GM20431 (cell line): Measurements from ENCODE around the gene MX1.

Source experiments
- in situ Hi-C: fragments of 300-500 bp; cut with MseI, MboI; formaldehyde crosslinking; loops from one replicate; pipeline ENCODE4 v1.15.0; 2020; ENCODE audit warnings: low sequenced_read_pairs; ENCODE audit not compliant: unreplicated experiment

MX1 gene, protein sequence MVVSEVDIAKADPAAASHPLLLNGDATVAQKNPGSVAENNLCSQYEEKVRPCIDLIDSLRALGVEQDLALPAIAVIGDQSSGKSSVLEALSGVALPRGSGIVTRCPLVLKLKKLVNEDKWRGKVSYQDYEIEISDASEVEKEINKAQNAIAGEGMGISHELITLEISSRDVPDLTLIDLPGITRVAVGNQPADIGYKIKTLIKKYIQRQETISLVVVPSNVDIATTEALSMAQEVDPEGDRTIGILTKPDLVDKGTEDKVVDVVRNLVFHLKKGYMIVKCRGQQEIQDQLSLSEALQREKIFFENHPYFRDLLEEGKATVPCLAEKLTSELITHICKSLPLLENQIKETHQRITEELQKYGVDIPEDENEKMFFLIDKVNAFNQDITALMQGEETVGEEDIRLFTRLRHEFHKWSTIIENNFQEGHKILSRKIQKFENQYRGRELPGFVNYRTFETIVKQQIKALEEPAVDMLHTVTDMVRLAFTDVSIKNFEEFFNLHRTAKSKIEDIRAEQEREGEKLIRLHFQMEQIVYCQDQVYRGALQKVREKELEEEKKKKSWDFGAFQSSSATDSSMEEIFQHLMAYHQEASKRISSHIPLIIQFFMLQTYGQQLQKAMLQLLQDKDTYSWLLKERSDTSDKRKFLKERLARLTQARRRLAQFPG

DNA sequence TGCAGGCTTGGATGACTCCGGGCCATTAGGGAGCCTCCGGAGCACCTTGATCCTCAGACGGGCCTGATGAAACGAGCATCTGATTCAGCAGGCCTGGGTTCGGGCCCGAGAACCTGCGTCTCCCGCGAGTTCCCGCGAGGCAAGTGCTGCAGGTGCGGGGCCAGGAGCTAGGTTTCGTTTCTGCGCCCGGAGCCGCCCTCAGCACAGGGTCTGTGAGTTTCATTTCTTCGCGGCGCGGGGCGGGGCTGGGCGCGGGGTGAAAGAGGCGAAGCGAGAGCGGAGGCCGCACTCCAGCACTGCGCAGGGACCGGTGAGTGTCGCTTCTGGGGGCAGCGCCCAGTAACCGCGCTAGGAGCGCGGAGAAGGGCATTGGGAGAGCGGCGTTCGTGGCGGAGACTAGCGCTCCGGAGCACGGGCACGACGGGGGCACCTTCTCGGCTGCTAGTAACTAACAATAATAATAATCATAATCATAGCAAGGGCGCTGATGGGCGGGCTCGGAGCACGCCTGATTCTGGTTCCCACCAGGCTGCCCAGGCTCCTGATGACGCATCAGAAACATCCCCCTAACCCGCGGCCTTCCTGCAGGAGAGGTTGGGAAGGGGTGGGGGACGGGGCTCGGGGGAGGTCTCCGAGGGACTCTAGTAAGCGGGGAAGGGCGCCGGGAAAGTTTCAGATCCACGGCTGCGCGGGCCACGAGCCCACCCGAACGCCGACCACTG lies at the start of gene MX1:
Gene MX1, plus strand, starts transcription at position 286 of the 722 bp plus-strand sequence. CDS start 5,832 bp downstream, outside the sequence.
- in situ Hi-C loops: no loop called here

DNA sequence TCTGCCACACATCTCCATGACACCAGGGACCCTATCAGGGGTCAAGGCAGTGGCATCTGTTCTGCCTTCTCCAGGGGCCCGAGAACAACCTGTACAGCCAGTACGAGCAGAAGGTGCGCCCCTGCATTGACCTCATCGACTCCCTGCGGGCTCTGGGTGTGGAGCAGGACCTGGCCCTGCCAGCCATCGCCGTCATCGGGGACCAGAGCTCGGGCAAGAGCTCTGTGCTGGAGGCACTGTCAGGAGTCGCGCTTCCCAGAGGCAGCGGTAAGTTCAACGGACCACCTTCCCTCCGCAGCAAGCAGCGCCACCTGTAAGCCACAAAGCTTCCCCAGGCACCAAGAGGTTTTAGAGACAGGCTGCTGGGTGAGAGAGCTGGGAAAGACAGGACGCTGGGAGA lies 48.3 kb upstream of the MX1 start:
- in situ Hi-C loops: no loop called here

DNA sequence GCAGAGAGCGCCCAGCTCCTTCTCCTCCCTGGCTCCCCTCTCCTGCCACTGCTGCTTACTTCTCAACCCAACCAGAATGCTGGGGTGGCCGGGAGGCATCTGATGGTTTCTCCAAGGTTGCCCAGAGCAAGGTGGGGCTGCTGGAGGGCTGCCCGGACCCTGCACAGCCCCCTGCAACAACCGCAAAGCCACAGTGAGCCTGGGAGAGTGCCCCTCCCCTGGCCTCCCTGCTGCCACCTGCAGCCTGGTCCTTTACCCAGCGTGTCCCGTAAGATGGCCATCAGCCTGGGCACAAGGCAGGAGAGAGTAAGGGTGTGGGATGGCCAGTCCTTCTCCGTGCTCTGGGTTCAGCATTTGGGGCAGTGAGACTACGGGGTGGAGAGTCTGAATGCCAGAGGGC lies 47.2 kb upstream of the MX1 start:
- in situ Hi-C loops: no loop called here

DNA sequence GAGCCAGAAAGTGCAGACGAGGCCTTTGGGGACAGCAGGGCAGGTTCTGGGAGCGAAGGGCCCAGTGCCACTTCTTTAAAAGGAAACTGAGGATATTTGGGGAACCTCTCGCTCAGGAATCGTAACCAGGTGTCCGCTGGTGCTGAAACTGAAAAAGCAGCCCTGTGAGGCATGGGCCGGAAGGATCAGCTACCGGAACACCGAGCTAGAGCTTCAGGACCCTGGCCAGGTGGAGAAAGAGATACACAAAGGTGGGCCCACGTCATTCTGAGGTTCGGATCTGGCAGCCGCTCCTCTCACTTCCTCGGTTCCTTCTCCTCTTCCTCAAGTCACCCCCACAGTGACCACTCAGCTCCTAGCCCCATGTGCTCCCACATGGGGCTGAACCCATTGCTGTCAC lies 46.1 kb upstream of the MX1 start:
- in situ Hi-C loops: no loop called here

DNA sequence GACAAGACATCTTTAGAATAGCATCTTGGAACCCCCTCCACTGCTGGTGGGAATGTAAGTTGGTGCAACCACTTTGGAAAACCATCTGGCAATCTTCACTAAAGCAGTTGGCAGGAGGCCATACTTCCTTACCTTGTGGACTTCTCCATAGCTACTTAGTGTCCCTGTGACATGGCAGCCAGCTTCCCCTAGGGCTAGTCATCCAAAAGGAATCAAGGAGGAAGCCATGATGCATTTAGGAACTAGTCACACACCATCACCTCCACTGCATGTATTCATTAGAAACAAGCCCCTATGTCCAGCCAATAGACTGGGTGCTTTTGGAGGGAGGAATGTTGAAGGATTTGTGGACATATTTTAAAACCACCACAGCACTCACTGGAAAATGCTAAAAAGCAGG lies 44.3 kb upstream of the MX1 start:
- in situ Hi-C loops: no loop called here

DNA sequence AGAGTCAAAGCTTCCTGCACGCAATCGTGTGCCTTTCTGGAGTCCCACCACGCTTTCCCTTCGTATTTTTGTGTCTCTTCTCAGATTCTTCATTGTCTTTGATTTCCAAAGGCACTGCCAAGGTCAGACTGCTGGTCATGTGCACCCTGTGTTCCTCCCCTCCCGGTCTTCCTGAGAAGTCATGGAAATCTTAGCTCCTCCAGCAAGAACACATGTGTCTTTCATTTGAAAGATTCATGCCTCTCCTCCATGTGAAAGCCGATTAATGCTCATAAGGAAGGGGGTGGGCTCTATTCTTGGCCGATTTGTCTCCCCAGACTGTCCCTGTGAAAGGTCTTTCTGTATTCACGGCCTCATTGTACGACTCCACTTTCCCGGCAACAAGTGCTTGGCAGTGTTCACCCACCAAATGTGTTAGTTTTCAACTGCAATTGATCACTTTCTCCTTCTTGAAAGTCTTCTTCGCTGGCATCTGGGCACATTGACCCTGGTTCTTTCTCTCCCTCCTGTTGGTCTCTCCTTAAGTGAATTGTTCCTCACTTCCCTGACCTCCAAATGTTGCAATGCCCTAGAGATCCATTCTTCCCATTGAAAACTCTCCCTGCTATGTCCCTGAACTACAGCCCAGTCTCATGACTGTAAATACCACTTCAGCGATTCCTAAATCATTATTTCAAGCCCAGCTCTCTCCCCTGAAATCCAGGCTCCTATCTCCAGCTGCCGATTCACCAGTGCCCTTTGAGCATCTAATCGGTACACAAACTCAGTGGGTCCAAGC lies 38.8 kb upstream of the MX1 start:
- in situ Hi-C loops: no loop called here

DNA sequence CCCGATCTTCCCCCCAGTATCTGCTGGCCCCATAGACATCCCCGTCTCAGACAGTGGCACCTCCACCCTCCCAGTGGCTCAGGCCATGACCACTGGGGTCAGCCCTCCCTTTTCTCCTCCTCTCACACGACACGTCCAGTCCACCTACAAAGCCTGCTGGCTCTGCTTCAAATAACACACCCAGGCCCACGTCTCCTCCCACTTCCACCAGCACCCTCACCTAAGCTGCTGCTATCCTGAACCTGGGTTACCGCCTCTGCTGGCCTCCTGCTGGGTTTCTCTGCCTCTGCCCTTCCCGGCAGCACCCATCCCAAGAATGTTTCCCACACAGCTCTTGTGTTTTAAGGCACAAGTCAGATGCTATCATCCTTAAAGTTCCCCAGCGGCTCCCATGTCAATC lies 38.2 kb upstream of the MX1 start:
- in situ Hi-C loops: no loop called here

DNA sequence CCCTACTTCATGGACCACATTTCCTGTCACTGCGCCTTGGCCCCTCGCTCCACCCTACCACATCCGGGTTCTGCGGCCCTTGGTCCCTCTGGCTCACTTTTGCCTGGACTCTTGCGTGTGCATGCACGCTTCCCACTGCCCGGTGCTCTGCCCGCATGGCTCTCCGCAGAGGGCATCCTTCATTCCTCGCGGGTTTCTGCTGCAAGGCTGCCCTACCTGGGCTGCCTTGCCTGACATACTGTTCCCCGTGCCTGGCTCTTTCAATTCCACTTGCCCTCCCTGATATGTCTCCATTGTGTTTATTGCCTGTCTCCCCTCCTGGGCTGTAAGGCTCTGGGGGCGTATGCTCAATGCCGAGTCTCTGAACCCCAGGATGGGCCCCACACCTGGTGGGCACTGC lies 37.8 kb upstream of the MX1 start:
- in situ Hi-C loops: no loop called here

DNA sequence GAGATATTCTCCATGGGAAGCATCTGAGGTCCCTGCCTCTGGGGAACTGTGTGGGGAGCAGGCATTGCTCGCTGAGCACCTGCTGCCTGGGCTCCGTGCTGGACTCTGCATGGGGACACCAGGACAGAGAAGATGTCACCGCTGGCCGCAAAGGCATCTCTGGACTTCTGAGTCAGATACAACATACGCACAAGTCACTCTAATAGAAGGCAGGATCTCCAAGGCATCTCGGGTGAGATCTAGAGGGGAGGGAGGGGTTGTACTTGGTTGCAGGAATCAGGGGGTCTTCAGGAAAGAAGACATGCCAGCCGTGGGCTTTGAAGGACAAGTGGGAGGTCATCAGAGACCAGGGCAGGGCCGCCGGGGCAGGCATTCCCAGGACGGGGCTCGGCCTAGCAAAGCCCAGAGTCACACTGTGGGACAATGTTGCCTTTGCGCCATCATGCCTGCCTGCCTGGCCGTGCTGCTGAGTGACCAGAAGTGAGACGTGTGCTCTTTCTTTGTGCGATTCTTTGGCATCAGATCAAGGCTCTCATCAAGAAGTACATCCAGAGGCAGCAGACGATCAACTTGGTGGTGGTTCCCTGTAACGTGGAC lies 35.9 kb upstream of the MX1 start:
- in situ Hi-C loops: no loop called here

DNA sequence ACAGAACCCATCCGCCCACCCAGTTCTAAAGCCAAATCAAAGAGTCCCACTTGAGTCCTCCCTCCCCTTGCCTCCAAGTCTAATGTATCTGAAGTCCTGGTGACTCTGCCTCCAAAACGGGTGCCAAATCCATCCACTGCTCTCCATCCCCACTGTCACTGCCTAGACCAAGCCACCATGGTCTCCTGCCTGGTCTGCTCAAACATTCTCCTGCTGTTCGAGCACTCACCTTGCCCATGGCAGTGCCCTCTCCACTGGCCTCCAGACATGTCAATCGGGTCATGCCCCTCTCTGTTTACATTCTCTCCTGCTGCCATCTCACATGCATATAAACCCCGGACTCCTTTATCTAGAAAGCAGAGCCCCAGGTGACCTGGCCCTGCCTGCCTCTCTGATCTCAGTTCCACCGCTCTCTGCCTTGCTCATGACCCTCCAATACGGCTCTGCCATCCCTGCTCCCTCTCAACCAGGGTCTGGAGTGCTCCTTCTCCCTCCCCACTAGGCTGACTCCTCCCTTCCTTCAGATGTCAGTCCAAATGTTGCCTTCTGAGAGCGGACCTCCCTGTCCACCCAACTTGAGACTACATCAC lies 32.1 kb upstream of the MX1 start:
- in situ Hi-C loops: no loop called here

DNA sequence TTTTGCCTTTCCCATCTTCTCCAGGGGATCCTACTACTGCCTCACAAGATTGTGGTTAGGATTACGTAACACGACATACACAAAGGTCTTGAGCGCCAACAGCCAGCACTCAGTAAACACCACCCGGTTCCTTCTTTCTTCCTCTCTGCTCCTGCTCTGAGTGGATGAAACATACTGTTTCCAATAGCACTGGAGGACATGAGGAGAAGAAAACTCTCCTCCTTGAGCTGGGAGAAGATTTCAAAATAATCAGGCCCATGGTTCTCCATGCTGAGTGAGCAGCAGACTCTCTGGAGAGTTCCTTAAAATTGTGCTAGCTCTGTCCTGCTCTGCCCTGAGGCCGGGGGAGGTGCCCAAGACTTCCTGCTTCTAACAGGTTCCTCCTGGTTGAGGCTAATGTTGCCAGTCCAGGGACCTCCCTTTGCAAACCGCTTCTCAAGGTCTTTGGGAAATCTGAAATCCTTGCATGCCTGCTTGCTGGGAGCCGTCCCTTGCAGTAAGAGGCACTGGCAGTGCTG lies 29.4 kb upstream of the MX1 start:
- in situ Hi-C loops: no loop called here

DNA sequence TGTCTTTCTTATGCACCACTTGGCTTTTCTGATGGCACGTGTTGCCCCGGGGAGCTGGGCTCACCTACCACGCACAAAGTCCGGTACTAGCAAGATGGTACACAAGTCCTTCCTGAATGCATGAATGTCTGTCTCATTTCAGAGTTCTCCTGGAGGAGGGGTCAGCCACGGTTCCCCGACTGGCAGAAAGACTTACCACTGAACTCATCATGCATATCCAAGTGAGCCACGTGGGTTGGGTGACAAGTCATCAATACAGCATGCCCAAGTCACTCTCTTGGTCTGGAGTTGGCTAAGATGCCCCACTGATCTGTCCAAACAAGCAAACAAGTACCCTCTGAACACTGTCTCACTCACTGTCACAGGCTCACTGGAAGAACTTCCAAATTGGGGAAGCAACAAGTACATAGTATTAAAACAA lies 28.6 kb upstream of the MX1 start:
- in situ Hi-C loops: no loop called here

DNA sequence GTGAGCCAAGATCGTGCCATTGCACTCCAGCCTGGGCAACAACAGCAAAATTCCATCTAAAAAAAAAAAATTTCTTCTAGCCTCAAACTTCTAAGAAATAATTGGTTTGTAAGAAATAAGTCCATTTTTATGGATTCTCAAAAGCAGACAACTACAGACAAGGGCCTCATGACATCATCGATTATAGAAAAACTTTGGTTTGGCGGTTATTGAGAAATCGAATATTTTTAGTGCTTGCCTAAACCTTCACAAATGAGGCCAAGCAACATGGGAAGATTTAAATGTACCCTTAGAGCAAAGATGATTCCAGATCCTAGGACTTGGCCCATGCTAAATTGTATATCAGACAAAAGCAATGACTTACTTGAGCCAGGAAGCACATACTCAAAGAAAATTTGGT lies 27.8 kb upstream of the MX1 start:
- in situ Hi-C loops: no loop called here

DNA sequence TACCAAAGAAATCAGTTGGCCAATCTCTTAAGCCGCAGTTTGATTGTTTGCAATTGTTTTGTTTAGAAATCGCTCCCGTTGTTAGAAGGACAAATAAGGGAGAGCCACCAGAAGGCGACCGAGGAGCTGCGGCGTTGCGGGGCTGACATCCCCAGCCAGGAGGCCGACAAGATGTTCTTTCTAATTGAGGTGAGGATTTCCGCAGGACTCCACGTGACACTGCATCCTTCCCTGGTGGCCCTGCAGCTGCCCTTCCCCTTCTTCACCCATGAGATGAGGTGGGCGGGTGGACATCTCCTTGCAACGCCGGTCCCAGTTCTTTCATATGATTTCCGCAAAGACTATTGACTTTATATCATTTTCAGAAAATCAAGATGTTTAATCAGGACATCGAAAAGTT lies 27.2 kb upstream of the MX1 start:
- in situ Hi-C loops: no loop called here

DNA sequence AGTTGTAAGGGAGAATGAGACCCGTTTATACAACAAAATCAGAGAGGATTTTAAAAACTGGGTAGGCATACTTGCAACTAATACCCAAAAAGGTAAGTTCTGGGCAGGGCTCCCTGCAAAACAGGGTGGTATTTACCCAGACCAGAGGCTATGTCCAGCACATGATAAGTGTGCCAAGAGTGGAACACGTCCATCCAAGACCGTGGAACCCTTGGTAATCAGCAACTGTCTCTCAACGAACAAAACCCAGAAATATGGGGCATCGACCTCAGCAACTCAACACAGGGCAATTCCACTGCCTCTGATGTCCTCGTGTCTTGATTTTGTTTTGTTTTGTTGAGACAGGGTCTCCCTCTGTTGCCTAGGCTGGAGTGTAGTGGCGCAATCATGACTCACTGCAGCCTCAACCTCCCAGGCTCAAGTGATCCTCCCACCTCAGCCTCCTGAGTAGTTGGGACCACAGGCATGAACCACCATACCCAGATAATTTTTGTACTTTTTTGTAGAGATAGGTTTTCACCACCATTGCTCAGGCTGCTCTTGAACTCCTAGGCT lies 26.7 kb upstream of the MX1 start:
- in situ Hi-C loops: no loop called here

DNA sequence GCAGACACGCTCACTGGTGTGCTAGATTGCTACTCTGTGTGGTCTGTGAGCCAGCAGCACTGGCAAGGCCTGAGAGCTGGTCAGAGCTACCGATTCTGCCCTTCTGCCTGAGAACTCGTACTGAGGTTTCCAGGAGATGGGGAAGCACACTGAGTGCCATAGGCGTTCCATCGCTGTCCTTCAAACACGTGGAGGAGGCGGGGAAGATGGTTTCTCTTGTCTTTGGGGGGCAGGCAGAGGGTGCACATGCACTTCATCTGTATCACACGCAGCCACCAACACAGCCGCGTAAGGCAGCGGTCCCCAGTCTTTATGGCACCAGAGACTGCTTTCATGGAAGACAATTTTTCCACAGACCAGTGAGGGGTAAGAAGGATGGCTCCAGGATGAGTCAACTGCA lies 23.8 kb upstream of the MX1 start:
- in situ Hi-C loops: no loop called here

DNA sequence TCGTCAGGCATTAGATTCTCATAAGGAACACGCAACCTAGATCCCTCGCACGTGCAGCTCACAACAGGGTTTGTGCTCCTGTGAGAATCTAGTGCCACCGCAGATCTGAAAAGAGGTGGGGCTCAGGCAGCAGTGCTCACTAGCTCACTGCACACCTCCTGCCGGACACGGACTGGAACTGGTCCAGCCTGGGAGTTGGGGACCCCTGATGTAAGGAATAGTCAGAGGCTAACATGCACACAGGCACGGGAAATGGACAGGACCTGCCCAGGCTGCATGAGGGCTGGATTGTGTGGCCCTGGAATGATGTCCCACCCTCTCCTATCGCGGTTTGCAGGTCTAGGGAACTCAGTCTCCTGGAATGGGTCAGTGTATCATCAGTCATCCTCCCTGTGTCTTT lies 23.2 kb upstream of the MX1 start:
- in situ Hi-C loops: no loop called here

DNA sequence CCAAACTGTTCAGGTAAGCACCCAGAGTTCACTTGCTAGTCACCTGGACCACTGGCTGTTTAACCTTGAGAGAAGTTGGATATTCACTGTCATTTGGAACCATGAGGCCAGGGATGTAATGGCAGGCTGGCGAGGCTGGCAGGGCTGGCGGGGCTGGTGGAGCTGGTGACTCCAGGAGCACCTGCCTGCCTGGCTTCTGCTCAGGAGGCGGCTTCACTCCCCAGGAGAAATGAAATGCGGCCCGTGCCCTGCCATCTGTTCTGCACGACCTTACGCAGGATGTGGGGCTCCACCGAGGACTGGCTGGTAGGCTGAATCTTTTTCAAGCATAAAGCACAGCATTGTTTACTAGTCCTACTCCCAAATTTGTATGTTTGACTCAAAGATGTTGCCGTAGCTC lies 22.7 kb upstream of the MX1 start:
- in situ Hi-C loops: no loop called here

DNA sequence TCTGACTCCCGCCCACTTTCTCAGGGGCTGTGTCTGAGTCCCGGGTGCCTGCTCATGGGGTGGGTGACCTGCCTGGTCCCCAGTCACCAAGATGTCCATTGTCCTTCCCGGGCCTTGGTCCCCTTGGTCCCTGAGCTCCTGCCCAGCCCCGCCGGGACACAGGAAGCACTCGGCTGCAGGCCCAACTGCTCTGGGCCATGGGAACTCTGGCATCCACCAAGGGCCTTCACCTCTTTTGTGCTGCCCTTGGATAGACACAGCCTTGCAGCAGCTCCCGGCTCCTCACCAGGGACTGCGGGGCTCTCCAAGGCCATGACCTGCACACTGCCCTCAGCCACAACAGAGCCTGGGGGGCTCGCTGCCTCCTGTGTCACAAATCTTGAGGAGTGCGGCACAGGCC lies 22.1 kb upstream of the MX1 start:
- in situ Hi-C loops: no loop called here
